NT2/D1 (cell line): ENCODE data around the gene OPRL1.

ENCODE experiments used
- SUZ12 ChIP-seq: IDR thresholded peaks from 2 replicates; pipeline ENCODE4 v1.6.1; 2011; ENCODE audit not compliant: insufficient read length, insufficient read depth; ENCODE audit errors: extremely low read depth
- YY1 ChIP-seq: IDR thresholded peaks from 2 replicates; pipeline ENCODE4 v1.6.1; 2011; ENCODE audit not compliant: insufficient read length, insufficient read depth

GRCh38 chr20:64140956-64141355 is 61.1 kb downstream of the OPRL1 start:
- TF ChIP-seq YY1 (no peak), SUZ12 (no peak)
